ENCODE results near the gene AUTS2. TPM values are rescaled to one million over a fixed set of nuclear protein-coding genes. Genes with fewer than 3 reads are reported as not detected.

AUTS2 gene
- total RNA-seq, 1 experiment from 2014 or later = 256 TPM

DNA sequence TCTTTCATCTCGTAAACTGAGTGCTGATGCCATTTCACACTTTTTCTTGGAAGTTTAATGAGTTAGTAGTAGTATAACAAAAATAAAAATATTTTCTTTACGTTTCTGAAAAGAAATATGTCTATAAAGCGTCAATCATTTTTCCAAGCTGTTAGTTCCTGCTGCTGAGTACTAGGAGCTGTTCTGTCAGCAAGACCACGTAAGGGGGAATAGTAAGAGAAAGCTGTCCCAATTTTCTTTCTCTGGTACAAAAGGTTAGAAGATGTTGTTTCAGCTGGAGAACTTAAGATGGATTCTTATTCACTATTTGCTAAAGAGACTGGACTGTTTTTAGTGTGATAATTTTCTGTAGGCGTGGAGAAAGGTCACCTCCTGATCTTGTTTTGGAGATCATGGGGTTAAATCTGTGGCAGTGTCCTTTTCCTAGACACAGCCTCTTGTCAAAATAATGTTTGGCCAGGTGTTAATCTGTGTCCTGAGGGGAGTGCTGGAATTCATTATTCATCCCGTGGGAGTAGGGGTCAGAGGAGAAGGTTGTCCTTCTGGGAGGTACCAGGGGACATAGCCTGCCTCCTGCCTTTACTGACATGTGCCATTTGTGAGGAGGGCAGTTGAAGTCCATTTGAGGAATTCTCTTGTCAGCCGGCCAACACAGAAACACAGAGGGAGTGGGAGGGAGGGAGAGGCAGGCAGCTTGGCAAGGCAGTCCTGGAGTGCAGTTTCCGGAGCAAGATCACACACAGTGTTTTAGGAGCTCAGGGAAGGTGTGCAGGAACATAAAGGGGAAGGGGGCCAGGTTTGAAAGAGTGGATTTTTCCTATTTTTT lies 368.7 kb downstream of the AUTS2 start:
- H3K79me2 ChIP-seq (ENCODE audit: insufficient read depth, low read length) = no peaks in the 10 kb centered on the region
- H2BK5ac ChIP-seq (ENCODE audit: insufficient read length, low read length) = no peak overlapping the region
- DNase-seq = peak; percentile 34
- no peak overlapping the region for H3K9ac ChIP-seq (ENCODE audit: extremely low read depth, insufficient read length, low read length)
- no peak overlapping the region for H3K23ac ChIP-seq (ENCODE audit: insufficient read length, low read depth, low read length)
- Mint-ChIP-seq H3K9me3 (no peaks in the 10 kb centered on the region), H3K4me1 (peaks cover 33 to 40% of the 10 kb centered on the region in 2 experiments), H3K27ac (no peak overlapping the region; a peak in 1 of 7 replicates), H3K36me3 (ENCODE audit: insufficient read depth in 1 of 3, low read depth in 3 of 3) (no peaks in the 10 kb centered on the region), H3K27me3 (ENCODE audit: low read depth) (peaks cover 6% of the 10 kb centered on the region), H3K4me3 (no peak overlapping the region)
- H4K8ac ChIP-seq (replicated peaks; ENCODE audit: insufficient read length, low read depth, low read length) = no peak overlapping the region
- TF ChIP-seq, protein P1, sequence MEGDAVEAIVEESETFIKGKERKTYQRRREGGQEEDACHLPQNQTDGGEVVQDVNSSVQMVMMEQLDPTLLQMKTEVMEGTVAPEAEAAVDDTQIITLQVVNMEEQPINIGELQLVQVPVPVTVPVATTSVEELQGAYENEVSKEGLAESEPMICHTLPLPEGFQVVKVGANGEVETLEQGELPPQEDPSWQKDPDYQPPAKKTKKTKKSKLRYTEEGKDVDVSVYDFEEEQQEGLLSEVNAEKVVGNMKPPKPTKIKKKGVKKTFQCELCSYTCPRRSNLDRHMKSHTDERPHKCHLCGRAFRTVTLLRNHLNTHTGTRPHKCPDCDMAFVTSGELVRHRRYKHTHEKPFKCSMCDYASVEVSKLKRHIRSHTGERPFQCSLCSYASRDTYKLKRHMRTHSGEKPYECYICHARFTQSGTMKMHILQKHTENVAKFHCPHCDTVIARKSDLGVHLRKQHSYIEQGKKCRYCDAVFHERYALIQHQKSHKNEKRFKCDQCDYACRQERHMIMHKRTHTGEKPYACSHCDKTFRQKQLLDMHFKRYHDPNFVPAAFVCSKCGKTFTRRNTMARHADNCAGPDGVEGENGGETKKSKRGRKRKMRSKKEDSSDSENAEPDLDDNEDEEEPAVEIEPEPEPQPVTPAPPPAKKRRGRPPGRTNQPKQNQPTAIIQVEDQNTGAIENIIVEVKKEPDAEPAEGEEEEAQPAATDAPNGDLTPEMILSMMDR (conservative IDR thresholded peaks at IDR 0.05) = no peak
- no peak overlapping the region for H3K18ac ChIP-seq (ENCODE audit: insufficient read length, low read depth, low read length)
- H3K4me2 ChIP-seq (ENCODE audit: insufficient read depth, insufficient read length, low read length) = peak overlapping the region; percentile 38
- no peaks in the 10 kb centered on the region for H3K23me2 ChIP-seq (ENCODE audit: insufficient read length, low read depth, low read length, poor library complexity, severe bottlenecking)
- H3K79me1 ChIP-seq (ENCODE audit: insufficient read depth, low read depth, low read length, poor library complexity, severe bottlenecking) = no peaks in the 10 kb centered on the region
- H2BK120ac ChIP-seq (ENCODE audit: low read depth, low read length, poor library complexity, severe bottlenecking) = no peak overlapping the region
- H3K4me1 ChIP-seq (ENCODE audit: insufficient read depth, low read length) = peaks cover 16% of the 10 kb centered on the region; the same call in 1 of the 2 replicates
- WGBS (ENCODE audit: extremely low coverage, insufficient read length, low lambda C conversion rate) = no CpG with 5 or more reads among the region's 8 CpGs
- H2AK5ac ChIP-seq (ENCODE audit: insufficient read length, low read length) = peak overlapping the region; percentile 69
- no peak overlapping the region for H3T11ph ChIP-seq (ENCODE audit: low read length)
- no peak overlapping the region for H3K56ac ChIP-seq (ENCODE audit: insufficient read length, low read depth, low read length)
- H4K5ac ChIP-seq (ENCODE audit: insufficient read length, low read depth, low read length) = no peak overlapping the region
- no peak overlapping the region for H2BK12ac ChIP-seq (ENCODE audit: insufficient read length, low read depth, low read length)
- no peak overlapping the region for H2AFZ ChIP-seq (ENCODE audit: low read length)
- H4K20me1 ChIP-seq (ENCODE audit: control insufficient read depth, insufficient read depth, insufficient read length) = no peaks in the 10 kb centered on the region
- H2BK20ac ChIP-seq (ENCODE audit: low read depth, low read length, poor library complexity, severe bottlenecking) = no peak overlapping the region
- no peak overlapping the region for H4K91ac ChIP-seq (ENCODE audit: insufficient read length, low read depth, low read length)
- no peak overlapping the region for H3K4ac ChIP-seq (ENCODE audit: low read depth, low read length)
- H3K14ac ChIP-seq (ENCODE audit: insufficient read depth, low read length) = 0 out of 2 replicates have a peak overlapping the region, but pooled peaks have one; percentile 51
- H3K27me3 ChIP-seq (ENCODE audit: insufficient read depth, low read length) = no peaks in the 10 kb centered on the region; the same call in 1 of the 2 replicates
- no peaks in the 10 kb centered on the region for H3K9me3 ChIP-seq (ENCODE audit: control insufficient read depth, low read depth, low read length)
- H2BK15ac ChIP-seq (ENCODE audit: low read depth, low read length) = no peak overlapping the region
- H3K27ac ChIP-seq (ENCODE audit: insufficient read length, low read depth, low read length) = no peak overlapping the region

Measured in H9 (cell line).